Esophagus squamous epithelium (tissue), 4 donors: ENCODE measurements around the gene LGALS1.

ENCODE experiments used
- CTCF ChIP-seq, 6 experiments: fragments of 450-650 bp in 4 of 6; fragments of 200-600 bp in 2 of 6; sonication (generic) in 2 of 6; IDR thresholded peaks; one replicate each; pipeline ENCODE4 v1.5.1; 2016 to 2019; ENCODE audit warnings: antibody characterized with exemption in 6 of 6, mild to moderate bottlenecking in 4 of 6, moderate library complexity in 4 of 6
- POLR2A ChIP-seq, 4 donors: fragments of 450-650 bp; IDR thresholded peaks; one replicate each; pipeline ENCODE4 v1.6.1; 2017; ENCODE audit warnings: antibody characterized with exemption in 4 of 4, mild to moderate bottlenecking in 4 of 4, moderate library complexity in 3 of 4

DNA sequence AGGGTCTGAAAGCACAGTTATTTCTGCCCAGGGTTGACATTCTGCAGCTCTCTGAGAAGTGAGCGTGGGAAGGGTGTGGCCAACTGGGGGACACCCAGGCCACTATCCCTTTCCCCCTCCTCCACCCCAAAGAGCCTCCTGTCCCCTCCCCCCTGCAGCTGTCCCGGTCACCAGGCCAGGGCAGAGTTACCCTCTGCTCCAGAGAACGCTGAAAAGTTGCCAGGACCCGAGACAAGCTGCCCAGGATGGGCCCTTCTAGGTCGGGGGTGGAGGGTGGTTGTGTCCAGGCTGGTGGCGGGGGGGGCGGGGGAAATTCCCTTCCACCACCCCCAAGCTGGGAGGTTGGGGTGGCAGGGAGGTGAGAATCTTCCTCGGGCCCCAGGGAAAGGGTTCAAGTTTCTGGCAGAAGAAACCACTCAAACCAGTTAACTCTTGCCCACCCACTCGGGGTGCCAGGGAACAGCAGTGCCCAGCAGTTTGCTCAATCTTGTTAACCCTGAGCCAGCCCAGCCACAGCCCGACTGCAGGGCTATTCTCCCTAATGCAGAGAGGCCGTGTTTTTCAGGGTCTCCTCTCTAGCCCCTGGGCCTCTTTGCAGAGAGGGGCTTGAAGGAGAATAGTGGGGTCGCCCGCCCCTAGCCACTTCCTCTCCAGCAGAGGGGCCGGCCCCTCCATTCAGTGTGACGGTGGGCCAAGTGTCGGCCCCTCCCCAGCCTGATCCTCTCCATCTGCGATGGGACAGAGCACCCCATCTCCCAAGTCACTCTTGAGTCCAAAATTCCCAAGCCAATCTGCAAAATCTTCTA, 697 bp downstream of the LGALS1 start:
- TF ChIP-seq POLR2A (IDR thresholded peaks at IDR 0.05) (no peak), CTCF (IDR thresholded peaks at IDR 0.05) (no peak)
